A172 (cell line): ENCODE results near the gene SLAMF1. TPM values are rescaled to one million over a fixed set of nuclear protein-coding genes. Genes with fewer than 3 reads are reported as not detected.

Experiments
- DNase-seq: peaks from one replicate; pipeline ENCODE4 v3.0.0-alpha.2; 2015; ENCODE audit warnings: low spot score
- total RNA-seq: library from RNA; depleted of rRNA; stranded (reverse); fragments of >200 nt; shearing (Covaris generic); gene quantifications from 2 replicates; pipeline ENCODE4 v1.2.3, GENCODE V29; 2014

Gene SLAMF1
- total RNA-seq, 1 experiment from 2014 or later, result 0.07 TPM

DNA sequence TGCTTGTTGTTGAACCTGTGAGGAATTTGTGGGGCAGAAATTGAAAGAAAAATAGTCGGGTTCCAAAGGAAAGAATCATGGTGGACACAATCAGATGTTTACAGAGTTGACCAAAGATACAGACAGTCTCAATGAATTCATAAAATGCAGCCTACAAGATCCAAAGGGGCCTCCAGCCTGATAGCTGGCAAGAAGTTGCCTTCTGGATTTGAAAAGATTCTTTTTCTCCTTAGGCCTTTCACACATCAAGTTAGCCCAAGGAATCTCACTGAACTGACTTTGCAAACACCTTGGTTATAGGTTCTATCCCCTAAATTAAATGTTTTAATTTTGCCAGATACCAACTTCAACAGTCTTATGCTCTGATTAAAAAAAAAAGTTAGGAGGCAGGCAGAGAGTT lies 21.5 kb downstream of the SLAMF1 start:
- DNase-seq, result no peak

DNA sequence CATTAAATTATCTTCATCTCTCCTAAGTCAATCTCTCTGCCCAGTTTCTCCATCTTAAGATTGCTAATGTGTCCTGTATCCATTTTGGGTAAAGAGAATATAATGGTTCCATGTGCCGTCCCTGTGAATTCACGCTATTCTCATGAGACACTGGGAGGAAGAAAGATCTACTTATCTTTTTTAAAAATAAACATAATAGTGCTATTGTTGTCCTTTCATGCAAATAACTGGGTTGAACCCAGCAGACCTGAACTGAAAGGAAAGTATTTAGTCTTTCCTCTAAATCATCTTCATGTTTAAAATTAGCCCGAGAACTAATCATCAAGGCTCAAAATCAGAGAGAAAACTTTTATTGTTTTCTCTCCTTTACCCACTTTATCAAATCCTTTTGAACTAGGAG lies 22.4 kb downstream of the SLAMF1 start:
- no peak for DNase-seq

DNA sequence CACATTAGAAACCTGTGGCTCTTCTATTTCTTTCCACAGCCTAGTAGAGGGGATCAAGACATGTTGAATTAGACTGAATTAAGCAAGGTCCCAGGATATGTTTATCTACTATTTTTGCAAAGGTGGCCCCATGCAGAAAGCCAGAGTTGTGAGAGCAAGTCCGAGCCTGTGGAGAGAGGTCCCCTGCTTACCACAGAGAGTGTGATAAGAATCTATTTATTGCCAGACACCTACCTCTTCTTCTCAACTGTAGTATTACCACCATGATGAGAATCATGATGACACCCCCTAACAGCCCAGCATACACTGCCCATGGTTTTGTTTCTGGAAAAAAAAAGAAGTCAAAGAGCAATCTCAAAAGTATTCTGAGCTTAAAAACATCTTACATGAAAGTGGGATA lies 23.0 kb downstream of the SLAMF1 start:
- no peak for DNase-seq

DNA sequence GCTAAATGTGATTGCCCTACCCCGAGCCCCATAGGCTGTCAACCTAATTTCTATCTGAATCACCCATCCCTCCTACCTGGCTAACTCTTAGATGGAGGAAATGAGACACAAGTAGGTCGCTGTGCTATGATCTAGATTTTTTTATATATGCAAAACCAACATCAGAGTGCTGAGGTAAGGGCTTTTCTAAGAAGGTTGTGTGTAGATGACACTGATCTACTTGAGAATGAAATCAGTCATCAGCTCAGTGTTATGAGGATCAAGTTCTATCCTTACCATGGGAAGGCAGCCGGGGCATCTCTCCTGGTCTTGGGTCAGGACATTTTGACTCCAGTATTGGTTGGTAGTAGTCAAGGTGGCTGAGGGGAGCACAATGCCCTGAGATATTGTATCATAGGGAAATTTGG lies 23.6 kb downstream of the SLAMF1 start:
- no peak for DNase-seq

DNA sequence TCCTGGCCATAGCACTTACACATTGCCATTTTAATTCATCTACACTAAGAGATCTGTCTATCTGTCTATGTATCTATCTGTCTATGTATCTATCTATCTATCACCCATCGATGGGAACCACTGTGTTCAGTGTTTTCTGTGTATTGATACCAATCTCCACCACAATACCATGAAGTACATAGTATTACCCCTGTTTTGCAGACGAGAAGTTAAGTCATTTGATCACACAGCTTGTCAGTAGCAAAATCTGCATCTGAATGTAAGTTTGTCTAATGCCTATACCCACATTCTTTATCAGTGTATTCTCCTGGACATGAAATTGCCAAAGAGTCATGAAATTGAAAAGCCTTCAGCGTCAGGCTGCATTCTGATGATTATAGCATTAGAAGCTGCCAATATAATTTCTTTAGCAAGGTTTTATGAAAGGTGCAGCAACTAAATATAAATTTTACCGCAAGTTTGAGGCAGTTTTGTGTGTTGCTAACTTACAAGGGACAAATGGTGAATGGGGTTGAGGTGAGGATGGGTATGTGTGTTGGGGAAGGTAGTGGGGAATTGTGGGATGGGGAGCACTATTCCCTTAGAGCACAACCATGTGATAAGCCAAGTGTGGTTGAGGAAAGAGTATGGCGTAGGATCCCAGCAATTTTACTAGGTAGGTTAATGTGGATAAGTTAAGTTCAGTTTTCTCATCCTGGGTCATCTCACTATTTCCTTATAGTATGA lies 24.2 kb downstream of the SLAMF1 start:
- no peak for DNase-seq

DNA sequence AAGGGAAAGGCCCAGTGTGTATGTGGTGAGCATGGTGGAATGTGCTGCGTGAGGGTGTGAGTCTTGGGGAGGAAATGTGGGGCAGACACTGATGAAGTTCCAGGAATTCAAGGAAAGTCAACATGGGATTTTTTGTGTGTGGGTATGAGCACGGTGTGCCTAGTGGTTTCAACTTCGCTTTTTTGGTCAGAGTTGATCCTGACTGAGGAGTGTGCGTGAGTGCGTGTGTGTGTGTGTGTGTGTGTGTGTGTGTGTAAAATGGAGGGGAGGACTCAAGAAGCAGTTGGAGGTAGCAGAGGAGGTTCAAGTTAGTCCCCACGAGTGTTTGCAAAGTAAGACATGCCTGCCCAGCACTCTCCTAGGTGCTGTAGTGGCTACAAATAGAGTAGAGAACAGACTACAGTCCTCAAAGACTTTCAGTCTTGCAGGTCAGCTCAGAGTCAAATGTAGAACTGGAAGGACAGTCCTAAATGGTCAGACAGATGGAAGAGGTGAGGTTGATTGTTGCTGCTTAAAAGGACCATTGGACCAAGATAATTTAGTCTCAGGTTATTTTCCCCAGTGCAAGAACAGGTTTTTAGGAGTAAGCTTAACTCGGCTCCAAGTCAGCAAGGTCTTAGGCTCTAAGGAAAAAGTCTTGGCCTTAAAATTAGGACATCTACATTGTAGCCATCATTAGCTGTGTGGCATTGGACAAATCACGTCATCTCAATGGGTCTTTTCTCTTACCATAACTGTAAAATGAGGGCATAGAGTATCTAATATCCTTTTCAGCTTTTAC lies 25.0 kb downstream of the SLAMF1 start:
- no peak for DNase-seq

DNA sequence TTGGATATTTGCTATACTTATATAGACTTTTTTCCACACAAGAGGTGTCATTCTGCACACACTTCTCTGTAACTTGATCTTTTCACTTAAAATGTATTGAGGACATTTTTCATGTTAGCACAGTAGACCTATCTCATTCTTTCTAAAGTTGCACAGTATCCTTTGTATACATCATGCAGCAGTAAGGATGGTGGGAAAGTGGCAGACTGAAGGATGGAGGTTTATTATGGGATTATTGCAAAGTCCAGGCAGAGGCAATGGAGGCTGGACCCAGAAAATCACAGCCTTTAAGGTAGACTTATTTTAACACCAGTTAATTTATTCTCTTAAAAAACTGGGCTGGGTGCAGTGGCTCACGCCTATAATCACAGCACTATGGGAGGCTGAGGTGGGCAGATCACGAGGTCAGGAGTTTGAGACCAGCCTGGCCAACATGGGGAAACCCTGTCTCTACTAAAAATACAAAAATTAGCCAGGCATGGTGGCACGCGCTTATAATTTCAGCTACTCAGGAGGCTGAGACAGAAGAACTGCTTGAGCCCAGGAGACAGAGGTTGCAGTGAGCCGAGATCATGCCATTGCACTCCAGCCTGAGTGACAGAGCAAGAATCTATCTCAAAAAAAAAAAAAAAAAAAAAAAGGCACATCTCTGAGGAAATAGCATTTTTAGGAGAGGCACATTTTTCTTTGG lies 25.8 kb downstream of the SLAMF1 start:
- no peak for DNase-seq

DNA sequence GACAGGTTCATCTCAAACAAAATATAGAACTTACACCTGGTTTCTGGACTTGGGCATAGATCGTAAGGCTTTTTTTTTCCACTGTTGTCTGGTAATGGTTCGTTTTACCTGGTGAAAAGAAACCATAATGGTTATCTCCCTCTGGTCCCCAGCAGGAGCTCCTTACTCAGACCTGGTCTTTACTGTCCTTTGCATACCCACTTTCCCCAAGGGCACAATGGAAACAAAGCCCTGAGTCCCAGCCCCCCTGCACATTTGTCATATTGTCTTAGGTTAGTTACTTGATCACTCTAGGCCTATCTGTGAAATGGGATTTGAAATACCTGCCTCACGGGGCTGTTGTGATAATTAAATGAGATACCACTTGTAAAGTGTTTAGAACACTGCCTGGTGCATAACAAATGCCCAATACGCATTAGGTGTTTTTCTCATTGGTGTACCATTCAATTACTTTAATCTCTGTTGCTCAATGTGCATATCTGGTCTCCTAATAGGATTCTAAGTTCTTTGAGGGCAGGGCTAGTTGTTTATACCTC lies 27.0 kb downstream of the SLAMF1 start:
- no peak for DNase-seq

DNA sequence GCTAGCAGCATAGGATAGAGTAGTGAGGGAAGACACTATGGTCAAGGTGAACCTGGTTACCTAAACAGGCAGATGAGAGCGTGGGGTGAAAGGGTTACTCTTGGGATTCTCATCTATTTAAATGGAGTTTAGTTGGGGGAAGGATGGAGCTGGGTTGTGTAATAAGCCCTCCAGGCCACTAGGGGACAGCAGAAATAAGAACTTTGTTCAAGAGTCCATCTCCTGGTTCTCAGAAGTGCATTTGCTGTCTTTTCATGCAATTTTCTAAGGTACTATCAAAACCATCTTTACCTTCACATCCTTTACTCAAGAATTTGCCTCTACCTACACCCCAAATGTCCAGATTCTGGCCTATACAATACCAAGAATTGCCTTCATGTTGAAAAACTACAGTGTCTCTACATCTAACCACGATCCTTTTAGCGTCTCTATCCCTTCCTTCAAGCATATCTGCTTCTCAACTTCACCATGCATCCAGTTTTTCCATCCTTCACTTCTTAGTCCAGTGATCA lies 28.0 kb downstream of the SLAMF1 start:
- peak; percentile 45 for DNase-seq

DNA sequence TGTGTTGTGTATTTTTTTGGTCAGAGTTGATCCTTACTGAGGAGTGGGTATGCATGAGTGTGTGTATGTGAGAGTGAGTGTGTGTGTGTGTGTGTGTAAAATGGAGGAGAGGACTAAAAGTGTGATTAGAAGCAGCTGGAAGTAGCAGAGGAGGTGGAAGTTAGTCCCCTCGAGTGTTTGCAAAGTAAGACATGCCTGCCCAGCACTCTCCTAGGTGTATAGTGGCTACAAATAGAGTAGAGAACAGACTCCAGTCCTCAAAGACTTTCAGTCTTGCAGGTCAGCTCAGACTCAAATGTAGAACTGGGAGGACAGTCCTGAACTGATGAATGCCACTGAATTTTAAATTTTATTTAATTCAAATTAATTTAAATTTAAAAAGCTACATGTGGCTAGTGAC lies 28.5 kb downstream of the SLAMF1 start:
- no peak for DNase-seq

DNA sequence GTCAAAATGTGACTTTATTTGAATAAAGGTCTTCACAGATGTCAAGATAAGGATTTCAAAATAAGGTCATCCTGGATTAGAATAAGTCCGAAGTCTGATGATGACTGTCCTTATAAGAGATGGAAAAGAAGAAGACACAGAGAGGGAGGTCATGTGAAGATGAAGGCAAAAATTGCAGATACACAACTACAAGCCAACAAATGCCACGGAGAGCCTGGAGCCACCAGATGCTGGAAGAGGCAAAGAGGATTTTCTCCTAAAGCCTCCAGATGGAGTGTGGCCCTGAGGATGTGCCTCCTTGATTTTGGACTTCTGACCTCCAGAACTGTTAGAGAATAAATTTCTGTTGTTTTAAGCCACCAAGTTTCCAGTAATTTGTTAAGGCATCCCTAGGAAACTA lies 31.2 kb downstream of the SLAMF1 start:
- DNase-seq, result no peak

DNA sequence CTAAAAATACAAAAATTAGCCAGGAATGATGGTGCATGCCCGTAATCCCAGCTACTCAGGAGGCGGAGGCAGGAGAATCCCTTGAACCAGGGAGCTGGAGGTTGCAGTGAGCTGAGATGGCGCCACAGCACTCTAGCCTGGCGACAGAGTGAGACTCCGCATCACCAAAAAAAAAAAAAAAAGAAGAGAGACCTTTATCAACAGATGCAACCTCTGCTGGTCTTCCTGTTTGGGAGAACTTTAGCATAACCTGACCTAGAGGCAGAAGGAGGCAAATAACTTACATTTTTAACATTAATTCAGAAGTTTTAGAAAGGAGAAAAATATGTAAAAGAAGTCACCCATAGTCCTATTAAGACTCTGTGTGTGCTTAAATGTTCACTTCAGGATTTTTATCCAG lies 32.4 kb downstream of the SLAMF1 start:
- DNase-seq, result no peak

DNA sequence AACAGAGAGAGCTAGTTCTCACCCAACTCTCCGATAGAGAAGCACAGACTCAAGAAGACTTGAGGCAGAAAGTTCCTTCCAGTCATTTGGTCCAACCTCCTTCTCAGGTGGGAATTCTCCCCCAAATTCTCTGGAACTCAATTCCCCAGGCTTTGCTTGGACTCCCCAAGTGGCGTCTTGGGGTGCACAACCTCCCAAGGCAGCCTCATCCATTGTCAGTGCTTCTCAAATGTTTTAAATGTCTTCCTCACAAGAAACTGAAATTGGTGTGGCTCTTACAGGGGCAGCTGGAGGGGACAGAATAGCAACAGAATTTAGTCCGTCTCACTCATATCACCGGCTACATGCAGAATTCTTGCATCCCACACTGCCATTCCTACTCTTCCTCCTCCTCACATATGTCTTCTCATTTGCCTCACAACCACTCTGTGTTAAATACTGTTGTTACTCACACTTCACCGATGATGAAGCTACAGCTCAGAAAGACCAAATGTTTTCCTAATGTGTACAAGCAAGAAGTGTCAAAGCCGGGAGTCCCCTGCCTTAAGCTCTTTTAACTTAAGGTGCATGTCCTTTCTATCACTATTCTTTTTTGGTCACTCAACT lies 34.1 kb downstream of the SLAMF1 start:
- no peak for DNase-seq

DNA sequence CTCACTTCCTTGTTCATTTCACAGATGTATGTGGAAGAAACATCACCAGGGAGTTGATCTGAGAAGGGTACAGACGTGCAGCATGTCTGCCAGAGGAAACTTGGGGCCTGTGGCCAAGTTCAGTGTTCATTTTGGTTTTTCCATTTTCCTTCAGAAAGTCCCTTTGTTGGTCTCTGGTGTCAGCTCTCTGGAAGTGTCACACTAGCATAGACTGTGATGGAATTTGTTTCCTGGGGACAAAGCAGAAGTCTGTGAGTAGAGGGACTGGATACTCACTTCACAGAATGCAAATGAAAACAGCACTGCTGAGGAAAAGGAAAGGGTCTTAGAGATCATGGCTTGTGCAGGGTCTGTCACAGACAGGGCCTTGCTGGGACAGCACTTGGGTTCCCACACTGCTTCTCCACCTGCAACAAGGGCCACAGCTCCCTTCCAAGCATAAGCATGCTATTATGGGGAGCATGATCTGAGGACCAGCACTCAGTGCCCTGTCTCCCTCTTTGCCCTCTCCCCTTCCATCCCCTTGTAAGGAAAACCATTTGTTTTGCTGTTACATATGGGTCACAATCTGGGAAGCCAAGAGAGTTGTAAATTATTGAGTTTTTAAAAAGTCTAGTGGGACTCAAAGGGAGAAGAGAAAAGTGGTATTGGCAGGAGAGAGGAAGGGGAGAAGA lies 36.1 kb downstream of the SLAMF1 start:
- no peak for DNase-seq

DNA sequence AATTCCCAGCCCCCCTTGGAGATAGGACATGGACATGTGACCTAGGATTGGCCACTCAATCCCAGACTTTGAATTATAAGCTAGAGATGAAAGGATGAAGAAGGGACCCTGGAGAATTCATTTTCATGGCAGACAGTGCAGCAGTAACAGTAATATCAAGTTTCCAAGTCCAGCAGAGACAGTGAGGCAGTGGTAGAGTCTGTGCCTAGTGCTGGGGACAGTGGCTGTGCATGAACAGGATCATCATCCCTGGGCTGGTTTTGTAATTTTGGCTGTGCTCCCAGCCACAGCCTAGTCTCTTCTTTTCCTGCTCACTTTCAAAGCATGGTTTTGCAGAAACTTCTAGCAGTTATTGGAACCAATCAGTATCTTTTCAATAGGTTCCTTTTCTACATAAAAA lies 37.9 kb downstream of the SLAMF1 start:
- no peak for DNase-seq

DNA sequence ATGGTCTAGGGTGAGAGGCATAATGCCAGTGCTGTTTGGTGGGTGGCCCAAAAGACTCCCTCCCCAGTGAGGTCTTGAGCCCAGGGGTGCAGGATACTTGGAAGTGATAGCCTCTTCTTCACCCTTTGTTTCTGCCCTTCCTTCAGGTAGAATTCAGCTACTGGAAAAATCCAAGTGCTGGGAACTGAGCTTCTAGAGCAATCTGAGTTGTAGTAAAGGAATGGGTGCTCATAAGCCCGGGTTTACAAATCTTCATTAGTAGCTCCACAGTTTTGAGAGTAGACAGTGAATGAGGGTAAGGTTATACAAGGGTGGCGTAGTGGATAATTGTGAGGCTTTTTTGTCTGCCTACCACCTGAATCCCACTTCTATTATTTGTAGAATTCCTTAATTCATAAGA lies 38.3 kb downstream of the SLAMF1 start:
- no peak for DNase-seq

DNA sequence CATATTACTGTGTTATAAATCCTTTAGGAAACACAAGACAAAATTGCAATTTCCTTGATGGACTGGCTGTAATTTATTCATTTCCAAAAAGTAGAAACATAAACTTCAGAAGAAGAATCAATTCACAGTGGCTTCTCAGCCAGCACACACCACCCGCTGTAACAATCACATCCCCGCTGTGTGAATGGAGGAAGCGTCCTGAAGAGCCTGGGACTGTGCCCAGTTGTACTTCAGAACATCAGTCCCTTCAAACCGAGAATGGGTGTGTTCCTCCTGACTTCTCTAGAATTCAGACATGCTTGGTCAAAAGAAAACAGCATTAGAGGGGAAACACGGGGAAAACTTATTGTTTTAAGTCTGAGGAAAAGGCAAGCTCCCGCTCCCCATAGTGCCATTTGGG lies 38.8 kb downstream of the SLAMF1 start:
- no peak for DNase-seq

DNA sequence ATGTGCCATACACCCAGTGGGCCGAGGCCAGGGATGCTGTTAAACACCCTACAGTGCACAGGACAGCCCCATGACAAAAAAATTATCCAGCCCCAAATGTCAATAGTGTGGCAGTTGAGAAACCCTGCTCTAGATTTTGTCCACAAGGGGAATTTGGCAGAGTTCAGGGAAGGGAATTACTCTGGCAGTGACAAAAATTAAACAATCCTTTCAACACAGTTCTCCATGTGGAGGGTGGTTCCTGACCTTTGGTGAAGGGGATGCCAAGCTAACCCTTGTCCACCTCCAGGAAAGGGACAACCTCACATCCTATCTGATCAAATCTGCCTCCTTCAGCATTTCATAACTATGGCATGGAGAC lies 39.2 kb downstream of the SLAMF1 start:
- no peak for DNase-seq

DNA sequence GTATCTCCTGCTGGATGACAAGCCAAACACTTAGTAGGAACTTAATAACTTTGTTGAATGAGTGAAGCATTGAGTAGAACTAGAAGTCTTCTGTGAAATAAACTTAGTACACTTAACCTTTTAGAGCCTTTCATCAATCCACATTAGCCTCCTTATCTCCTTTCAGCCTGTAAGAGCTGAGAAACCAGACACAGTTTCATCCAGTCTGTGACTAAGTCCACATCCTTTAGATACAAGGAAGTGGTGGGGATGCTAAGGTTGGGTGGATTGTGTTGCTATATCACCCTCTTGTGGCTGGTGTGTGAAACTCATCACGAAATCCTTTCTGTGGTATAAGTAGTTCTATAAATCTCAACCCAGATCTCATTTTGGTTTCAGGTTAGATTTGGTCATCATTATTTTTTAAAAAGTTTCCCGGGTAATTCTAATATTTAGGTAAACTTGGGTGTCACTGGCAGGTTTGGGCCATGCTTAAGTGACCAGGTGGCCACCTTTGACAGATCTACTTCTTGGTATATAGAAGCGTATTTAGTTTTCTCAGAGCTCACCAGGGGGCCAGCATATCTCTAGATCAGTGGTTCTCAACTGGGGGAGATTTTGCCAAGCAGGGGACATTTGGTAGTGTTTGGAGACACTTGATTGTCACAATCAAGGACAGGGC lies 39.7 kb downstream of the SLAMF1 start:
- peak; percentile 92 for DNase-seq

DNA sequence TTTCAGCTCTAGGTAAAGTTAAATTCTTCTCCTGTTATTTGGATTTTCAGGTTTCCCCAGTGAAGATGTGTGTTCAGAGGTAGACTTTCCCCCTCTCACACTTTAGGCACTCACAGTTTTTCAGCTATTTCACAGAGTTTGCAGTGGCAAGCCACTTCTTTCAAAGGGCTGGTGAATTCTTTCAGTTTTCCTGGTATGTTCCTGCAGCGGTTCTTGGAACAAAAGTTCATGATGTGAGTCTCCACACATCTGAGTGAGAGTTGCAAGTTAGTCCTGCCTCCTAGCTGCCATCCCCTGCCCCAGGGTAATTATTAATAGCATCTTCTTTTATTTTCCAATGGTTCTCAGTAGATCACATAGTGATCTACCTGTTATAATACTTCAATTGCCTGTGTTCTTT lies 40.2 kb downstream of the SLAMF1 start:
- DNase-seq, result no peak
